Umbilical cord (tissue), 1 donor: ENCODE data around the gene ELFN2. TPM values are rescaled to one million over a fixed set of nuclear protein-coding genes. Genes with fewer than 3 reads are reported as not detected.

Experiments
- total RNA-seq: library from RNA; depleted of rRNA; stranded (reverse); fragments of >200 nt; gene quantifications from one replicate; pipeline ENCODE4 v1.2.3, GENCODE V29; 2014; ENCODE audit warnings: low replicate concordance; ENCODE audit not compliant: insufficient read depth

ELFN2 gene
- total RNA-seq, 1 donor from 2014 or later, result 0.24 TPM

Other genes starting within 250 kb of the ELFN2 start
- gene C1QTNF6, start 239.2 kb downstream of the ELFN2 start, total RNA-seq, result 13.0 TPM
- gene SSTR3, start 215.0 kb downstream of the ELFN2 start, total RNA-seq, result 1.7 TPM
- 17.3 TPM for gene RAC2, start 183.2 kb downstream of the ELFN2 start, total RNA-seq
- 44.8 TPM for gene CYTH4, start 145.0 kb downstream of the ELFN2 start, total RNA-seq
- gene MFNG, start 58.9 kb upstream of the ELFN2 start, total RNA-seq, result 20.7 TPM
- gene CARD10, start 91.9 kb upstream of the ELFN2 start, total RNA-seq, result 5.5 TPM
- 16.4 TPM for gene CDC42EP1, start 133.0 kb upstream of the ELFN2 start, total RNA-seq
- not detected for gene LGALS2, start 152.6 kb upstream of the ELFN2 start, total RNA-seq
- gene GGA1, start 181.4 kb upstream of the ELFN2 start, total RNA-seq, result 33.5 TPM
- gene SH3BP1, start 212.2 kb upstream of the ELFN2 start, total RNA-seq, result 11.8 TPM
- 3.1 TPM for gene PDXP, start 231.2 kb upstream of the ELFN2 start, total RNA-seq
- 1,243 TPM for gene LGALS1, start 248.2 kb upstream of the ELFN2 start, total RNA-seq